ENCODE results near the gene AP1G1.

GRCh38 chr16:71721066-71721740 is 87.4 kb downstream of the AP1G1 start:
- TF ChIP-seq MAX (IDR thresholded peaks at IDR 0.05) (no peak), CTCF (IDR thresholded peaks at IDR 0.05) (no peak), RAD21 (conservative IDR thresholded peaks at IDR 0.05 in 1 of 2, IDR thresholded peaks at IDR 0.05 in 1 of 2) (no peak), USF2 (IDR thresholded peaks at IDR 0.05) (no peak), KDM5A (IDR thresholded peaks at IDR 0.05) (no peak), NR3C1 (IDR thresholded peaks at IDR 0.05) (no peak), POLR2A (IDR thresholded peaks at IDR 0.05; ENCODE audit: low read length) (no peak), EP300 (IDR thresholded peaks at IDR 0.05) (no peak), HMGXB4 (CRISPR knock-in tag; IDR thresholded peaks at IDR 0.05; ENCODE audit: borderline replicate concordance) (no peak), MYC (IDR thresholded peaks at IDR 0.05; ENCODE audit: borderline replicate concordance, low read length) (no peak)
